ENCODE data around the gene MAD1L1.

- TF ChIP-seq, protein P1, sequence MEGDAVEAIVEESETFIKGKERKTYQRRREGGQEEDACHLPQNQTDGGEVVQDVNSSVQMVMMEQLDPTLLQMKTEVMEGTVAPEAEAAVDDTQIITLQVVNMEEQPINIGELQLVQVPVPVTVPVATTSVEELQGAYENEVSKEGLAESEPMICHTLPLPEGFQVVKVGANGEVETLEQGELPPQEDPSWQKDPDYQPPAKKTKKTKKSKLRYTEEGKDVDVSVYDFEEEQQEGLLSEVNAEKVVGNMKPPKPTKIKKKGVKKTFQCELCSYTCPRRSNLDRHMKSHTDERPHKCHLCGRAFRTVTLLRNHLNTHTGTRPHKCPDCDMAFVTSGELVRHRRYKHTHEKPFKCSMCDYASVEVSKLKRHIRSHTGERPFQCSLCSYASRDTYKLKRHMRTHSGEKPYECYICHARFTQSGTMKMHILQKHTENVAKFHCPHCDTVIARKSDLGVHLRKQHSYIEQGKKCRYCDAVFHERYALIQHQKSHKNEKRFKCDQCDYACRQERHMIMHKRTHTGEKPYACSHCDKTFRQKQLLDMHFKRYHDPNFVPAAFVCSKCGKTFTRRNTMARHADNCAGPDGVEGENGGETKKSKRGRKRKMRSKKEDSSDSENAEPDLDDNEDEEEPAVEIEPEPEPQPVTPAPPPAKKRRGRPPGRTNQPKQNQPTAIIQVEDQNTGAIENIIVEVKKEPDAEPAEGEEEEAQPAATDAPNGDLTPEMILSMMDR (IDR thresholded peaks at IDR 0.05): no peak
- TF ChIP-seq POLR2A (IDR thresholded peaks at IDR 0.05): peak; percentile 15
Observed at GRCh38 chr7:2019711-2020511, 212.8 kb downstream of the MAD1L1 start.
